ENCODE results near the gene TPD52L1.

DNA sequence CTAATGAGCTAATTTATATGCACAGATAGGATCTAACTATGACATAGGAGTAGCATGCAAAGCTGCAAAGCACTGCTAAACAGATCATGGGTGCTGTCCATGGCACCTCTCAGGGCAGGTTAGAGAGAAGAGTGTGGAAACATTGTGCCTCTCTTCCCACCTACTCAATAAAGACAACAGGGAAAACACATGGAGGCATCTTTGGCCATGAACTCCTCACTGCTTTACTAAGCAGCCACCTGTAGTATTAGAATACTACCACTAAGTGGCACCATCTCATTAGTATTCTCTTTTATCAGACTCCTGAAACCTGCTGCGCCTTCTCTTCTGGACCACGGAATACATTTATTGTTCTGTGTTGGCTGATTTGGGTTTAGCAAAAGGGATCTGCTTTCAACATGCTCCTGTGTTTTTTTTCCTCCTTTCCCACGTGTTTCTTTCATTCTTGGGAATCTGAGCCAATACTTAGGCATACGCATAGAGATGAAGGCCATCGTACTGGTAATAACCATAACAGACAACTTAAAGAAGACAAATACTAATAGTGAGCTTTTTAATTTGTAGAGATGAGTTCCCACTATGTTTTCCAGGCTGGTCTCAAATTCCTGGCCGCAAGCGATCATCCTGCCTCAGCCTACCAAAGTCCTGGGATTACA, 157.5 kb downstream of the TPD52L1 start:
- no peak for TF ChIP-seq GATA2 (IDR thresholded peaks at IDR 0.05; ENCODE audit: low read depth, low read length)
- TF ChIP-seq GATA3 (IDR thresholded peaks at IDR 0.05; ENCODE audit: low read depth, low read length) = no peak

Measured in SH-SY5Y (cell line).